GM19463 (cell line): ENCODE results near the gene CARNS1.

Experiments used
- ATAC-seq: cut with Tn5 transposase; IDR thresholded peaks from one replicate; pipeline ENCODE4 v1.9.1; 2021; ENCODE audit warnings: mild to moderate bottlenecking, moderate library complexity; ENCODE audit not compliant: unreplicated experiment

CARNS1 gene

DNA sequence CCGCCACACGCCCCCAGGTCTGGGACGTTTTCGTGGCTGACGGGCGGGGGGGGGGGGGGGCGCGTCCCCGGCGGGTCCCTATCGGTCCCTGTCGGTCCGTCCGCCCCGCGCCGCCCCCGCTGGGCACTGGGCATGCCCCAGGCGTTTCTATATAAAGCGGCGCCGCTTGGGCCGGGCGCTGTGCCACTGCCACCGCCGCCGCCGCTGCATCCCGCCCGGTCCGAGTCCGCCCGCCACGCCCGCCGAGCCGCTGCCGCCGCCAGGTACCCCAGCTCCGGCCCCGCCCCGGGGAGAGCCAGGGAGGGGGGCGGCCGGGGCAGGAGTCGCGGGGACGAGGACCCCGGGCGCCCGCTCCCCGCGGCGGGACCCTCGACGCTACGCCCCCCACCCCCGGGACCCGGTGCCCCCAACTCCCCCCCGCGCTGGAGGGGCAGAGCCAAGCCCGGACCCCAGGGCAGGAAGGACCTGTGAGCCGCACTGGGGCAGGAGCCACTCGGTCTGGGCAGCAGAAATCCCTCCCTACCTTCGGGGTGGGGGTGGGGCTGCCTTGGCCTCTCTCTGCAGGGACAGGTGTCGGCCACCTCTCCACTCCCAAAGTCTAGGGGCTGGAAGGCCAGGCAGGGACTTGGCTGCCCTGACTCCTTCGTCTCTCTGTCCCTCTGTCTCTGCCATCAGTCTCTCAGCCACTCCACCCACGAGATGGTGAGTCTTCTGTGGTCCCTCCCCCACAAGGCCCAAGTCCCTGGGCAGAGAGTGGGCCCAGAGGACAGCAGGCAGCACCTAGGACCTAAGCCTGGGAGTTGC lies at the start of gene CARNS1:
CARNS1 (plus strand) TSS at position 178 of the 804 bp plus-strand sequence; CDS start at position 700, 522 bp downstream.
- no peak for ATAC-seq

GRCh38 chr11:67365736-67366444 lies 49.6 kb upstream of the CARNS1 start:
- no peak for ATAC-seq

GRCh38 chr11:67366546-67366945 lies 48.9 kb upstream of the CARNS1 start:
- no peak for ATAC-seq

- no peak for ATAC-seq
Observed at GRCh38 chr11:67366961-67367760, 48.3 kb upstream of the CARNS1 start.

GRCh38 chr11:67367761-67368227 lies 47.7 kb upstream of the CARNS1 start:
- ATAC-seq: no peak

- ATAC-seq: no peak
Observed at GRCh38 chr11:67368621-67369020, 46.9 kb upstream of the CARNS1 start.

GRCh38 chr11:67369275-67369674 lies 46.2 kb upstream of the CARNS1 start:
- ATAC-seq: no peak

DNA sequence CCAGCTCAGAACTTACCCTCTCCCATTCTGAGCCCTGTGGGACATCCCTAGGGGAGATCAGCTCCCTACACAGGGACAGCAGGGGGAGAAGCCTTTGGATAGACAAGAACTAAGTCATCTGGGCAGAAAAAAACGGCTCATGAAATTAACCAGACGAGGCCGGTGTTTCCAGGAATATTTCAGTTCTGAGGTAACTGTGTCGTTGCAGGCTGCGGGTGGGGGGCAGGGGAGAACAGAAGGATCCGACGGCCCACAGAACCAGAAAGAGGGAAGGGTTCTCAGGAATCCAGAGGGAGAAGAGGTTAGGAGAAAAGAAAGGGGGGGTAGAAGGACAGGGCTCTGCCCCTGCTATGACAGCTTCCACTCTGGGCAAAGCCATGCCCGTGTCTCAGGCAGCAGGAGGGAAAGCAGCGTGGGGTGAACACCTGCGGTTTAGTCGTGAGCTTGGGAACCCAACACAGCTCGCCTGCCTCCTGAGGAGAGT lies 45.6 kb upstream of the CARNS1 start:
- ATAC-seq: no peak

- no peak for ATAC-seq
Observed at GRCh38 chr11:67370351-67371076, 45.0 kb upstream of the CARNS1 start.

DNA sequence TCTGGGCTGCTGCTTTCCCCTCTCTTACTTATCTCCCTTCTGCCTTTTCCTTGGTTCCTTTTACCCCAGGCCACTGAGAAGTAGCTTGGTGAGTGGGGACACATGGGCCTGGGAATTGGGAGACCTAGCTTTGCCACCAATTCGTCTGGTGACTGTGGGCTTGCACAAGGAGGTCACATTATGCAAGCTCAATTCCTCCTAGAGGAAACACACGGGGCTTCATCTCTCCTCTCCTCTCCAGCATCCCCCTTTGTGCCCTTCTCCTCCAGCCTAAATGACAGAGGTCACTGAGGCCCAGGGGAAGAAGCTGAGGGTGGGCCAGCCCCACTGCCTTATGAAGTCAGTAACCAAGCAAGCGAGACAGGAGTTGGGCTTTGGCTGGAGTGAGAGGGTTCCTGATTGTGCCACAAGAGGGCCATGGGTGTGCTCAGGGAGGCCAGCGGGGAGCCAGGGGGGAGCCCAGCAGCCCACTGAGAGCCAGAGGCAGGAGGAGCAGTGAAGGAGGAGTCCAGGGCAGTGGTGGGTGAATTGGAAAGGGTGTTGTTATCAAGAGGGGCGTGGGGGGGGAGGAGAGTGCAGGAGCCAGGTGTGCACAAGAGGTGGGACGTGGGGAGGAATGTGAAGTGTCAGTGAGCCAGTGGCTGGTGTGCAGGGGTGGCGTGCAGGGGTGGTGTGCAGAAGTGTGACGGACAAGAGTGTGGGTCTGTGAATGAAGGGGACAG lies 44.1 kb upstream of the CARNS1 start:
- ATAC-seq: no peak

DNA sequence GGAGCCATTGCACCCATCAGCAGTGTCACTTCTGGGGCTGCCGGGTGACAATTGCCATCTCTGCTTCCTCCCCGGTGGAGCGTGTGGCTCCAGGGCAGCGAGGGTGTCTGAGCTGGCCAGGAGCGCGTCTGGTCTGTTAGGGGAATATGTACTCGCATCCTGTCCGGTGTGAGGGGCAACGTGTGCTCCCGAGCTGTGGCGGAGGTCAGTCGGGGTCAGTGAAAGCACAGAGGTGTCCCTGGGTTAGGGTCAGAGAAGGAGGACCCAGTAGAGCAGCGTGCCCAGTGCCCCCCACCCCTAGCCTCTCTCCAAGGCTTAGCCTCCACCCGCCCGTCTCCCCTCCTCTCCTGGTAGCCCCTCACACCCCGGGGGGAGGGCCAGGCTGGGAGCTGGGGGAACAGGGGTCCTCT lies 43.6 kb upstream of the CARNS1 start:
- ATAC-seq: no peak

DNA sequence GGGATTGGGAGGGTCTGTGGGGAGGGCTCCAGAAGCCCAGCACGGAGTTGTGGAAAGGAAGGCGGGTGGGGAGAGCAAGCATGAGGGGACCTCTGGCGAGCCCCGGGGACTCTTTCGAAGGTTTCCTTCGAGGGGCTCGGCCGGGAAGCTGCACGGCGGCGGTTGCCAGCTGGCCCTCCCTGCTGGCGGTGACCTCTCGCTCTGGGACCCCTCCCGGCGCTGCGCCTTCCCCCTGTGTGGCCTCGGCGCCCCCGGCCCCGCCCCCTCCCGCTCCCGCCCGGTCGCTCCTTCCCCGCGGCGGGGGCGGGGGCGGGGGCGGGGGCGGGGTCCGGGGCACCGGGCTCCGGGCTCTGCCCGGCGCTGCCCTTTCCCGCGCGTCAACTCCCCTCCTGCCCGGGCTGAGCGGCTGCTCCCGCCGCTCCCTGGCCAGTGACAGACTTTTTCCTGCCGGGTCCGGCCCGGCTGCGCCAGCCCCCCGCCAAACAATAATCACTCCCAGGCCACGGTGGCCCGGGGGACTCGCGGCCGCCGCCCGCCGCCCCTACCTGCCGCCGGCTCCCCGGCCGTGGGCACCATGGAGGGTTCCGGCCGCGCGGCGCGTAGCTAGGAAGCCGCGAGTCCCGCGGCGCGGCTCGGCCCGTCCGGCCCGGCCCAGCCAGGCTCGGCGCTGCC lies 43.0 kb upstream of the CARNS1 start:
- no peak for ATAC-seq

DNA sequence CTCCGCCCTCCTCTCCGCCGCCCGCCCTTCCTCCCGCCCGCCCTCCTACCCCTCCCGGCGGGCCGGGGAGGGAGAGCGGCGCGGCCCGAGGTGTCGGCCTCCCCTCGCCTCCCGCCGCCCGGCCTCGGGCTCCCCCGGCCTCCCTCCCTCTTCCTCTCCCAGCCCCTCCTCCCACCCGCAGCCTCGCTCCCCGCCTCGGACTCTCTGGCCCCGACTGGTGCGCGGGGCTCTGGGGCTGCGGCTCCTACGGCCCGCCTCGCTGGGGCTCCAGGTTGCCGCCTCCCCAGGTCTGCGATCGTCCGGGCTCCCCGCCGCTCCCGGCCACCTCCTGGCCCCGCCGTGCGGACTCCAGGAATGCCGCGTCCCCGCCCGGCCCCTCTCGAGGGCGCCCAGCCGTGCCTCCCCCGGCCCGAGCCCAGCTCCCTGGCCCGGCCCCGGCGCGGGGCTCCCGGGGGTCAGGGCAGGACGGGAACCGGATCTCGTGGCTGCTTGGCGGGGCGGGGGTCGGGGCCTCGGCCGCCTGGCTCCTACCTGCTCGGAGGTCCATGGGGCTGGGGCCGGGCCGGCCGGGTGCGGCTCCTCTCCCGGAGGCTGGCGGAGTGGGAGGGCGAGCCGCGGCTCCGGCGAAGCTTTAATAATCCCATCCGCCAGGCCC lies 42.4 kb upstream of the CARNS1 start, which contains the start of gene CLCF1:
CLCF1 (minus strand) TSS at position 606 of the 655 bp plus-strand sequence; CDS start at position 547, 59 bp downstream.
- peak; percentile 11 for ATAC-seq

GRCh38 chr11:67373648-67374570 lies 41.6 kb upstream of the CARNS1 start:
- peak; percentile 34 for ATAC-seq

GRCh38 chr11:67374571-67375281 lies 40.8 kb upstream of the CARNS1 start:
- ATAC-seq: no peak

- no peak for ATAC-seq
Observed at GRCh38 chr11:67375320-67376055, 40.0 kb upstream of the CARNS1 start.
